HG03439 (cell line): Measurements from ENCODE around the gene HSP90AA1.

ENCODE experiments used
- ATAC-seq: cut with Tn5 transposase; IDR thresholded peaks from one replicate; pipeline ENCODE4 v1.9.1; 2021; ENCODE audit warnings: mild to moderate bottlenecking, moderate library complexity; ENCODE audit not compliant: unreplicated experiment

HSP90AA1 gene

DNA sequence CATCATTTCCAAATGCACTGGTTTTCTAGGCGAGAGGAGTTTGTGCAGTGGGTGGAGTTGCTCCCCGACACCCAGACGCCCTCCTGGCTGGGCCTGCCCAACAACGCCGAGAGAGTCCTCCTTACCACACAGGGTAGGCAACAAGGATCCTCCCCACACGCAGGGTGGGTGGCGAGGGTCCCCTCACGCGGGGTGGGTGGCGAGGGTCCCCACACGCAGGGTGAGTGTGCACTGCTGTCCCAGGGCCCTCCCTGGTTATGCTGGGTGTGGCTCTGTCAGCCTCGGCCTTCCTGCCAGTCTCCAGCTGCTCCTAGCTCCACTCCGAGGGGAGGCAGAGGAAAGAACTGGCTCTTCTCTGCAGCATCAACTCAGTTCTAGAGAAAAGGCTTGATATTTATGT lies 42.3 kb downstream of the HSP90AA1 start:
- ATAC-seq = no peak

DNA sequence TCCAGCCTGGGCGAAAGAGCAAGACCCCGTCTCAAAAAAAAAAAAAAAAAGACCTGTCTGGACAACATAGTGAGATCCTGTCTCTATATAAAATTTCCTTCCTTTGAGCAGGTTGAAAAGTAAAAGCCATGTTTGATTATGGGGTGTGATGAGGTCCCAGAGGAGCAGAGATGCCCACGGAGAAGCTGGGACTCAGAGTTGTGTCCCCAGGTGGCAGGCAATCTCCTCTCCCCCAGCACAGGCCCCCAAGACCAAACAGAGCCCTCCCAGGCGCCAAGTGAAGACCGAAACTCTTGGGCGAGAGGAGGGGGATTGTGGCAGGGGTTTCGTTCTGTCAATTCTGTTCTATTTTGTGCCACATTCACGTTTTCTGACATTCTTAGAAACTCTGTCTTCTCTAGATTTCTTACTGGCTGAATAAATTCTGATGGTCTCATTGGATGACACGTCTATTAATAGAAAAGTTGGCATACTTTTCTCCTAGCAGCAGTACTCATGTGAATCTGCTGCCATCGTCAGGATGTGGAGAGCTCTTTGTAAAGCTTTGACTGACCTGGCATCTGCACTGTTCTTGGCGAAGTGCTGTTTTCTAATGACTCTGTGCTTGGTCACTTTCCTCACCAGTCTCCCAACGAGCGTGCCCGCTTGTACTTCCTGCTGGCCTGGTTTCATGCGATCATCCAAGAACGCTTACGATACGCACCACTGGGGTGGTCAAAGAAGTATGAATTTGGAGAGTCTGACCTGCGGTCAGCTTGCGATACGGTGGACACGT lies 43.4 kb downstream of the HSP90AA1 start:
- ATAC-seq = no peak

DNA sequence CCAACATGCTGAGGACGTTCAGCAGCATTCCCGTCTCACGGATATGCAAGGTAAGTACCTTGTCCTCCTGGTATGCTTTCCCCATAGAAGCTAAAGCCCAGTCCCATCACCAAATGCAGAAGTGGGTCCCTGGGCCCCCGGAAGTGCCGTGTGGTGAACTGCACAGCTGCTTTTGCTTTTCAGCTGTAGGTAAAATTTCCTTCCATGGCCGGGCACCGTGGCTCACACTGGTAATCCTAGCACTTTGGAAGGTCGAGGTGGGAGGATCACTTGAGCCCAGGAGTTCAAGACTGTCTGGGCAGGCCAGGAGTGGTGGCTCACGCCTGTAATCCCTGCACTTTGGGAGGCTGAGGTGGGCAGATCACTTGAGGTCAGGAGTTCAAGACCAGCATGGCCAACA lies 44.1 kb downstream of the HSP90AA1 start:
- ATAC-seq = no peak

DNA sequence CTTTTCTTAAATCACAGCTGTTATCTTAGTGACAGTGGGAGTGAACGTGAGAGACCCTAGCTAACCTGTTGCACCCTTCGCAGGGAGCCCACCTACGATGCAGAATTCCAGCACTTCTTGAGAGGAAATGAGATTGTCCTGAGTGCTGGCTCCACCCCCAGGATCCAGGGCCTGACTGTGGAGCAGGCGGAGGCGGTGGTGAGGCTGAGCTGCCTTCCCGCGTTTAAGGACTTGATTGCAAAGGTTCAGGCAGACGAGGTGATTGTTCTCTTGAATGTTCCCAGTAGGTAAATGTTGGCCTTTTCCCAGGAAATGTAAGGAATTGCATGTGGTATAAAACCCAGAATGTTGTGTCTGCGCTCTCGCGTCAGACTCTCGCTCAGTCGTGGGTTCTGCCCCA lies 46.7 kb downstream of the HSP90AA1 start:
- no peak for ATAC-seq

DNA sequence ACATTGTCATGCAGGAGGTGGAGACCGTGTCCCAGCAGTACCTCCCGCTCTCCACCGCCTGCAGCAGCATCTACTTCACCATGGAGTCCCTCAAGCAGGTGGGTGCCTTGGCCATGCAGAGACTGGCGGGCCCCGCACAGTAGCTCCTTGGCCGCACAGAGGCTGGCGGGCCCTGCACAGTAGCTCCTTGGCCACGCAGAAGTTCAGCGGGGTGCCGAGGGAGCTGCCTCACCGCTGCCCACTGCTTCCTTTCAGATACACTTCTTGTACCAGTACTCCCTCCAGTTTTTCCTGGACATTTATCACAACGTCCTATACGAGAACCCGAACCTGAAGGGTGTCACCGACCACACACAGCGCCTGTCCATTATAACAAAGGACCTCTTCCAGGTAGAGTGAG lies 47.7 kb downstream of the HSP90AA1 start:
- ATAC-seq = no peak

DNA sequence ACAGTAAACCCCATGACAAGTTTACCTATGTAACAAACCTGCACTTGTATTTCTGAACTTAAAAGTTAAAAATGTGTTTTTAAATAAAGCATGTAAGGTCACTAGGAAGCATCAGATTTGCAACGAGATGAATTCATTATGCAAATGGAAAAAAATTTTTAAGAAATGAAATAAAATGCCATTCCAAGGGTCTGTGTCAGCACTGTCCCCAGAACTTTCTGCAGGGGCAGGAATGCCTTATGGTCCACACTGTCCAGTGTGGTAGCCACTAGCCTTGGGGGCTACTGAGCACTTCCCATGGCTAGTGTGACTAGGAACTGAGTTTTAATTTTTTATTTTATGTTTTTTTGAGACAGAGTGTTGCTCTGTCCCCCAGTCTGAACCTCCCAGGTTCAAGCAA lies 49.2 kb downstream of the HSP90AA1 start:
- no peak for ATAC-seq

DNA sequence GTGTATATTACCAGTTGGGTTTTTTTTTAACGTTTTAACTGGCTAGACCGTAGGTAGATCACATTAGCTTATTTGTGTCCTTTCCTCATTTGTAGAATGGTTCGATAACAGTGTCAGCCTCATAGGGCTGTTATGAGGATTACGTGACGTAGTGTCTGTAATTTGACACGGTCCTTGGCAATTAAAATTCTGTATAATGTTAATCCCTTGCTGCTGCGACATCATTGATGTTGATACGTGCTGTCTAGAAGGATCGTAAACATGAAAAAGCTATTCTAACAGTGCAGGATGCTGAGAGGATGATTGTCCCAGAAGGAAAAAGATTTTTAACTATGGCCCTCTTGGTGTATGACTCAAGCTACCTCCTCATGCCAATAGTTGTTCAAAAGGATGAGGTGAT lies 50.9 kb downstream of the HSP90AA1 start:
- no peak for ATAC-seq

DNA sequence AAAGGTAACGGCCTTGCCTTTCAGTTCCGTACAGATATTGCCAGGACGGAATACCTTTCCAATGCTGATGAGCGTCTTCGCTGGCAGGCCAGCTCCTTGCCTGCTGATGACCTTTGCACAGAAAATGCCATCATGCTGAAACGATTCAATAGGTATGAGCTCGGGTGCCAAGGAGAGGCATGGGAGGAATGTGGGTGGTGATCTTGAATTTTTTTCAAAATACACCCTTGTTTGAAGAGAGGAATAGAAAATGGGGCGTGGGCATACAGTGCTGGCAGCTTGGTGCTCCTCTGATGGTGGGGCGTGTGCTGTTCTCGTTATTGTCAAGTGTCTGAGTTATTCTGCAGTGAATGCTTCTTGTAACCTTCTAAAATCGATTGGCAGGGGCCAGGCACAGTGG lies 52.5 kb downstream of the HSP90AA1 start:
- no peak for ATAC-seq

DNA sequence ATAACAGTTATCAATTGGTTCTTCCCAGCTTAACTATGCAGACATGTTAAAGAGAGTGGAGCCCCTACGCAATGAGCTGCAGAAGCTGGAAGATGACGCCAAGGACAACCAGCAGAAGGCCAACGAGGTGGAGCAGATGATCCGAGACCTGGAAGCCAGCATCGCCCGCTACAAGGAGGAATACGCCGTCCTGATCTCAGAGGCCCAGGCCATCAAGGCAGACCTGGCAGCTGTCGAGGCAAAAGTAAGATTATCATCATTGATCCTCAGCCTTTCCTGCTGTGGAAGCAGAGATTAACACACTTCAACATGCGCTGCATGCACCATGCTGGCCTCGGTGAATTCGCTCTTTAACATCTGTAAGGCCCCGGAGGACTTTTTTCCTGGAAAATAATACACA lies 53.6 kb downstream of the HSP90AA1 start:
- no peak for ATAC-seq
